ENCODE measurements around the gene ZNF217. TPM values are rescaled to one million over a fixed set of nuclear protein-coding genes. Genes with fewer than 3 reads are reported as not detected.
"Not testable (repeated sequence)": the region's sequence is repeated elsewhere in the genome, so short reads cannot be mapped to it uniquely, and the experiment has no call there.

Gene ZNF217
- total and polyA plus RNA-seq, 2 donors (not counting 3 experiments of a cell fraction or from before 2014, with no cell fraction given) = 5.8 to 31.7 TPM

GRCh38 chr20:53617791-53618489, 24.3 kb upstream of the ZNF217 start:
- Histone ChIP-seq H3K4me3 (replicated peaks in 1 of 3; ENCODE audit: insufficient read depth in 1 of 3, low read depth in 1 of 3, low read length in 3 of 3) (no peak overlapping the region), H4K20me1 (replicated peaks; ENCODE audit: control insufficient read depth, extremely low read depth, insufficient read depth, low read length) (no peaks in the 10 kb centered on the region), H3K27ac (ENCODE audit: insufficient read depth, low read depth, low read length) (no peak overlapping the region), H3K4me2 (ENCODE audit: insufficient read depth, low read length) (no peak overlapping the region), H3K36me3 (ENCODE audit: control insufficient read depth in 2 of 2, extremely low read depth in 1 of 2, insufficient read depth in 2 of 2, low read length in 2 of 2) (no peaks in the 10 kb centered on the region), H3K9me1 (replicated peaks; ENCODE audit: control insufficient read depth, extremely low read depth, insufficient read depth, low read length) (no peaks in the 10 kb centered on the region), H3K27me3 (ENCODE audit: control insufficient read depth in 2 of 2, insufficient read depth in 2 of 2, low read length in 2 of 2) (no peaks in the 10 kb centered on the region), H3K9ac (replicated peaks; ENCODE audit: extremely low read depth, insufficient read depth, low read length) (no peak overlapping the region), H3K4me1 (ENCODE audit: control insufficient read depth, extremely low read depth, insufficient read depth, low read length) (peaks cover 14% of the 10 kb centered on the region), H2AFZ (ENCODE audit: low read depth, low read length) (no peak overlapping the region), H3K79me2 (ENCODE audit: control insufficient read depth, insufficient read depth, low read length) (no peaks in the 10 kb centered on the region), H3K9me3 (replicated peaks; ENCODE audit: control insufficient read depth, insufficient read depth, low read length) (no peaks in the 10 kb centered on the region)
- FAIRE-seq (no peak), DNase-seq (ENCODE audit: low read depth, low spot score) (no peak)
- dilution Hi-C loops (cut with MboI; ENCODE audit: extremely low pct_ligation_motif_present, low sequenced_read_pairs) (no loop called here), intact Hi-C loops (cut with micrococcal nuclease) (no loop called here)
- no TSS peak for BruUV-seq (replicated peaks)
- no peak for TF ChIP-seq POLR2AphosphoS5 (IDR thresholded peaks at IDR 0.05; ENCODE audit: insufficient read depth, low read depth, low read length)
- ChIA-PET POLR2A (no interaction called here), CTCF (interaction anchor here (1.7 kb wide), 1 partner anchor 211 kb away, joined by 3 read pairs; no protein-coding TSS in a partner anchor)

GRCh38 chr20:53616489-53616888, 22.9 kb upstream of the ZNF217 start:
- H3K79me2 ChIP-seq (ENCODE audit: control insufficient read depth, insufficient read depth, low read length); intact Hi-C loops (cut with micrococcal nuclease); H3K27ac ChIP-seq (ENCODE audit: insufficient read depth, low read depth, low read length); H3K27me3 ChIP-seq (ENCODE audit: control insufficient read depth in 2 of 2, insufficient read depth in 2 of 2, low read length in 2 of 2); BruUV-seq (replicated peaks); dilution Hi-C loops (cut with MboI; ENCODE audit: extremely low pct_ligation_motif_present, low sequenced_read_pairs); H2AFZ ChIP-seq (ENCODE audit: low read depth, low read length); H4K20me1 ChIP-seq (replicated peaks; ENCODE audit: control insufficient read depth, extremely low read depth, insufficient read depth, low read length); H3K9me1 ChIP-seq (replicated peaks; ENCODE audit: control insufficient read depth, extremely low read depth, insufficient read depth, low read length); H3K9me3 ChIP-seq (replicated peaks; ENCODE audit: control insufficient read depth, insufficient read depth, low read length); DNase-seq (ENCODE audit: low read depth, low spot score); H3K36me3 ChIP-seq (ENCODE audit: control insufficient read depth in 2 of 2, extremely low read depth in 1 of 2, insufficient read depth in 2 of 2, low read length in 2 of 2); H3K4me3 ChIP-seq (replicated peaks in 1 of 3; ENCODE audit: insufficient read depth in 1 of 3, low read depth in 1 of 3, low read length in 3 of 3); H3K4me1 ChIP-seq (ENCODE audit: control insufficient read depth, extremely low read depth, insufficient read depth, low read length); H3K9ac ChIP-seq (replicated peaks; ENCODE audit: extremely low read depth, insufficient read depth, low read length); FAIRE-seq; H3K4me2 ChIP-seq (ENCODE audit: insufficient read depth, low read length): not testable (repeated sequence)
- CTCF ChIA-PET = interaction anchor here (1.2 to 1.7 kb wide), 2 partner anchors 9 to 212 kb away, joined by 3 read pairs; no protein-coding TSS in a partner anchor
- POLR2A ChIA-PET = interaction anchor here (0.7 kb wide), 1 partner anchor 58 kb away, joined by 6 read pairs; no protein-coding TSS in a partner anchor

Measured in endothelial cell of umbilical vein (primary cell).